ENCODE data around the gene IPO8. TPM values are rescaled to one million over a fixed set of nuclear protein-coding genes. Genes with fewer than 3 reads are reported as not detected.
"Not testable (repeated sequence)": the region's sequence is repeated elsewhere in the genome, so short reads cannot be mapped to it uniquely, and the experiment has no call there.

IPO8 gene
- total RNA-seq, 1 experiment from 2014 or later: 21.1 TPM

DNA sequence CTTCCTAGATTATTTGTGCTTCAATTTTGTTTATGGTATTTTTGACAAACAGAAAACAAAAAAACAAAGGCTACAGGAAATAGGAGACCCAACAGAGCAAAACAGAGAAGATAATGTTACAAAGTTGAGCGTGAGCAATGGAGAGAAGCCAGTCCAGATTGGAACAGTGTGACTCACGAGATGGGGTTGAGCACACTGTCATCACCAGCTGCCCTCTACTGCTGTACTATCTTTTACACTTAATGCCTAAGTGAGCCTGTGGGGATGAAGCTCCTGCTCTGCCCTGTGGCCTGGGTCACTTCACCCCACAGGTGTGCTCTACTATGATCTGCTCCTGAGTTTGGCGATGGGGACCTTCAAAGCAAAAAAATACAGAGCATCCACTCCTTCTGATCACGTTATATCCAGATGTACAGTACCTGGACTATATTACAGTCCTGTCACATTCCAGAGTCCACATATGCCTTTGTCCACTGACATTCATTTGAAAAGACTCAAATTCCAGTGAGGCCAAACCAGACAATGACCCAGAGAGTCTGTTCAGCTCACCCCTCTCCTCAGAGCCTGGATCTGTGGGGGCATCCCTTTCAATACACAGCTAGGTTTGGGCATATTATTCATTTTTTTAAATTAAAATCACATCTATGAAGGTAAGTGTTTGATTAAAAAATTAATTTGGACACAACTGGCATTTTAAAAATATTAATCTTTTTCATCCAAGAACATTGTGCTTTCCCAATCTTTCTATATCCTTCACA lies 4.4 kb downstream of the IPO8 start:
- peak; percentile 25 for DNase-seq (ENCODE audit: low spot score)

DNA sequence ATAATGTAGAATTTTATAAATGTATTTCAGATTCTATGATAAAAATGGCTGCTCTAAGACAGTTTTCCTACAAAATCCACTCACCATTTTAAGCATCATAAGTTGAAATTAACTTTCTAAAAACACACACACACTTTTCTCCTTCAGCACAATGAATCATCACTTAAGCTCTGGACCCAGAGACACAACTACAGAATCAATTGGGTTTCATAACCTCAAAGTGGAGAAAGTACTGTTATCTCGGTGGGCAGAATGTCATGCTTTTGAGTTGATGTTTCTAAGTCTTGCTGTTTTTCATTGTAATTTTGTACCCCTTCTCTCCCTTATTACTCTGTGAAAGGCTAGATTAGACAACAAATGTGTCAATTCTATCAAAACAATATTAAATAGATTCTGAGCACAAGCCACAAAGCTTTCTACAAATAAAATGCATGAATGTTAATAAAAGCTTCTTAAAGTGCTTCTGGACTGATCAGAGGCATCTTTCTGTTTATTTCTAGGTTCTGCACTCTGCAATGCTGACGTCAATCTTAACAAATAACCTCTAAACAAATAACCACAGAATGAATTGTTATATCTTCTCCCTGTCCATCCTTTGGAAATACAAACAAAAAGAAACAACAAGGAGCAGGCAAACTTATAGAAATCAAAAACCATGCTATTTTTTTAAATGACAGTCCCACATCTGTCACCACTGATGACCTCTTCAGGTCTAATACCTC lies 8.2 kb downstream of the IPO8 start:
- no peak for DNase-seq (ENCODE audit: low spot score)

- no peak for DNase-seq (ENCODE audit: low spot score)
Observed at GRCh38 chr12:30679241-30679640, 16.4 kb downstream of the IPO8 start.

DNA sequence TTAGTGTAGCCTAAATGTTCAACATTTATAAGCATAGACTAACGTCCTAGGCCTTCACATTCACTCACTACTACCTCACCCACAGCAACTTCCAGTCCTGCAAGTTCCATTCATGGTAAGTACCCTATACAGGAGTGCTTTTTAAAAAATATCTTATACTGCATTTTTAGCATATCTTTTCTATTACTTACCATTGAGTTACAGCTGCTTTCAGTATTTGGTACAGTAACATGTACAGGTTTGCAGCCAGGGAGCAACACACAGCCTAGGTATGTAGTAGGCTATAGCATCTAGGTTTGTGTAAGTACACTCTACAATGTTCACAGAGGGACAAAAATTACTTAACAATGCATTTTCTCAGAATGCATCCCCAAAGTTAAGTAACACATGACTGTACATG lies 17.4 kb downstream of the IPO8 start:
- DNase-seq (ENCODE audit: low spot score): no peak

DNA sequence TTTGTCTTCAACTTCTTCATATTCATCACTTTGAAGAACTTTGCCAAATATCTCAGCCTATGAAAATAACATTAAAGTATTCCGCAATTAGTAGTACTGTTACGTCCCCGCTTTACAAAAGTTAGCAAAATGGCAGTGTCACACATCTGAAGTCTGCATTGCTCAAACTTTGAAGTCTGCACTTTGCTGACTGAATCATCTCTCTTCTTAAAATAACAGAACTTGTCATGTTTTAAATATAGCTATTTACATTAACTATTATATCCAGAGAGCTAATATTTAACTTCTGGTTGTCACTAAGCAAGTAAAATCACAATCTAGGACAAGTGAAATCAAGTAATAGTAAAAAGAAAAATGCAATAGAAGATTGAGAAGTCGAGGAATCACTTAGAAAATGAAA lies 34.5 kb downstream of the IPO8 start:
- DNase-seq (ENCODE audit: low spot score): no peak

- DNase-seq (ENCODE audit: low spot score): no peak
Observed at GRCh38 chr12:30652034-30652696, 43.5 kb downstream of the IPO8 start.

GRCh38 chr12:30646821-30647220 lies 48.8 kb downstream of the IPO8 start:
- no peak for DNase-seq (ENCODE audit: low spot score)

GRCh38 chr12:30643366-30643765 lies 52.3 kb downstream of the IPO8 start:
- DNase-seq (ENCODE audit: low spot score): no peak

- DNase-seq (ENCODE audit: low spot score): no peak
Observed at GRCh38 chr12:30640392-30640791, 55.3 kb downstream of the IPO8 start.

DNA sequence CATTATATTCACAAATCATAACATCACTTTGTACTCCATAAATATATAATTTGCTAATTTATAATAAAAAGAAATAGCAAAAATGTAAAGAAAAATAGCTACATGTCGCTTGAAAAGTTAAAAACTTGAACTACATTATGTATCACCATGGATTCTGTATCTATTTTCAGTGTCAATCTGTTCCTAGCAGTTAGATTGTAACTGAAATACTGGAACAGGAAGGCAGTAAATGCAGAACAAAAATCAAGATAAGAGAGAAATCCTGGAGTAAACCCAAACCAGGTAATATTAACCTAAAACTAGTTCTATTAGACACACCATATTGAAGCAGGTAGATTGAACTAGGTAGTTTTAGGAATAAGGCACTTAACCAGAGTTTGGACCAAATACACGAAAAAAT lies 60.3 kb downstream of the IPO8 start:
- DNase-seq (ENCODE audit: low spot score): no peak

DNA sequence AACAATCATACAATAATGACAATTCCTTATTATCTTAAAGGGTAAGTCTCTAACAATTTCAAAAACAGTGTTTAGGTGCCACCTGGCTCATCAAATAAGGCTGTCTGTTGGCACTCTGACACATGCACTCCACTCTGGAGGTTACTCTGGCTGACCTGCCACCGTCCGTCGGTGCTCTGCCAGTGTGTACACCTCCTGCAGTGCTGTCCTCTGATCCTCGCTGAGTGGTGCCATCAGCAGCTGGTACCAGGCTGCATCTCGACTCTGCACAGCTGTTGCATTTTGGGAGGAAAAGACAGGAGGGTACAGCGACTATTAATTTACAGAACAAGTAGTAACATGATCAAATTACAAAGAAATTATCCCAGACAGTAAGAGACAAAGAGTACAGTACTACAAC lies 63.9 kb downstream of the IPO8 start:
- no peak for DNase-seq (ENCODE audit: low spot score)

- no peak for DNase-seq (ENCODE audit: low spot score)
Observed at GRCh38 chr12:30630979-30631285, 64.7 kb downstream of the IPO8 start.

- no peak for DNase-seq (ENCODE audit: low spot score)
Observed at GRCh38 chr12:30630076-30630978, 65.3 kb downstream of the IPO8 start.

DNA sequence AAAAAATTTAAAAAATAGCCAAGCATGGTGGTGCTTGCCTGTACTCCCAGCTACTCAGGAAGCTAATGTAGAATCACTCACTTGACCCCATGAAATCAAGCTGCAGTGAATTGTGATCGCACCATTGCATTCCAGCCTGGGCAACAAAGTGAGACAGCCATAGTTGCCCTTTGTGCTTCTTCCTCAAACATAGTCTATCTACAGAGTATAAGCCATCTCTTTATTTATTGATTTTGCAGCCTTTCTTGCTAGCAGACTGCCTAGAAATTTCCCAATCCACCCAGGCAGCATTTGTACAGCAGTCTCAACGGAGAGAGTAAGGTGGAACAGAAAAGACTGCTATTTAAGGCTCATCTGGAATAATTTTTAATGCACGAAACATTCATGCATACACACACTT lies 68.8 kb downstream of the IPO8 start:
- no peak for DNase-seq (ENCODE audit: low spot score)

DNA sequence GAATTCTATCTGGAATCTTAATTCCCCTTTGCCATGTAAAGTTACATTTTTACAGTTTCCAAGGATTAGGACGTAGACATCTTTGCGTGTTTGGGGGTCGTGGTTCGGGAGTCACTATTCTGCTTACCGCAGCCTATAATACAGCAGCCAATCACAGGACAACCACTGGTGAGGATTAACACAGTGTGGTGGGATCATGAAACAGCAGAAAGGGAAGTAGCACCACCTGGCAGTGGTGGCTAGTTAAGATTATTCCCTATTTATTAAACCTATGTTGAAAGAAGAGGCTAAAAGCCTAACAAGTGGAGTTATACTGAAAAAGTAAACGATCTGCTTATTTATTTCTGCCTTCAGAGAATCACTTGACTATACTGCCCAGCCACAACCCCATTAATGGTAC lies 71.7 kb downstream of the IPO8 start:
- no peak for DNase-seq (ENCODE audit: low spot score)

GRCh38 chr12:30622509-30622908 lies 73.2 kb downstream of the IPO8 start:
- DNase-seq (ENCODE audit: low spot score): no peak

DNA sequence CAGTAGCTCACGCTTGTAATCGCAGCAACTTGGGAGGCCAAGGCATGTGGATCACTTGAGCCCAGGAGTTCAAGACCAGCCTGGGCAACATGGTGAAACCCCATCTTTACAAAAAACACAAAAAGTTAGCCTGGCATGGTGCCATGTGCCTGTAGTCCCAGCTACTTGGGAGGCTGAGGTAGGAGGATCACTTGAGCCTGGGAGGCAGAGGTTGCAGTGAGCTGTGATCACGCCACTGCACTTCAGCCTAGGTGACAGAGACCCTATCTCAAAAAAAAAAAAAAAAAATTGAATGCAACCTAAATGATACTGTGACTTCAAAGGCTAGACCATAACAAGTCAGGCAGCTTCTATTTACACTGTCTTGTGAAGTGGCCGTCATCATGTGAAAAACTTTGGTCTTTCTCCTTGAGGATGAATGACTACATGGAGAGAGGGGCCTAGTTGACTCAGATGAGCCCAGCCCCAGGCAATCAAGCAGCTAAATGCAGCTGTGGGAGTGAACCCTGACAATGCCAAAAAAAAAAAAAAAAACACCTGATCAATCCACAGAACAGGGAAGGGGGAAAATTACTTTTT lies 73.9 kb downstream of the IPO8 start:
- not testable (repeated sequence) for DNase-seq (ENCODE audit: low spot score)

DNA sequence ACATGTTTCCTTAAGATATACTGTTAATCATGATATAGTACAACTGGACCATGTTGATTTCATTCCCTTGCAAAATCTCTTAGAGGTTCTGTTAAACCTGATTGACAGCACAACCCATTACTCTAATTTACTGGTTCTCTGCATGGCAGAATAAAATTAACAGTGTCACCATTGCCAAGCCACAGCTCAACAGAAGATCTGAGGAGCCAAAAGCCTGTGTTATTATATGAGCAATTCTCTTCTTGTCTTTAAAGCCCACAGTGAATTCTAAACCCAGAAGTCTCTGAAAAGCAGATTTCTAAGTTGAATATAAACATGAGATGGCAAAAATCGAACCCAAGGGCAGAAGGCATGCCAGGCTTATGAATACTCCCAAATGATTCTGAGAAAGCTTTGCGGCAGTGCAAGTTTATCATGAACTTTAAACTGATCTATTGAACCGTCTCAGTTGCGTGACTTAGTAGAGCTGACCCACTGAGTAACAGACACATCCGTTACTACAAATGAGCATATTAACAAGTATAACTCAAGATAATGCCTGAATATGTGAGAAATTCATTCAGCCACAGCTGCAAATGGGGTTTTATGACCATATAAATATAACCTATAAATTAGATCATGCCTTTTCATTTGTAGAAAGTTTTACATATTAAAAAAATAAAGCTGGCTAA lies 78.2 kb downstream of the IPO8 start:
- no peak for DNase-seq (ENCODE audit: low spot score)

DNA sequence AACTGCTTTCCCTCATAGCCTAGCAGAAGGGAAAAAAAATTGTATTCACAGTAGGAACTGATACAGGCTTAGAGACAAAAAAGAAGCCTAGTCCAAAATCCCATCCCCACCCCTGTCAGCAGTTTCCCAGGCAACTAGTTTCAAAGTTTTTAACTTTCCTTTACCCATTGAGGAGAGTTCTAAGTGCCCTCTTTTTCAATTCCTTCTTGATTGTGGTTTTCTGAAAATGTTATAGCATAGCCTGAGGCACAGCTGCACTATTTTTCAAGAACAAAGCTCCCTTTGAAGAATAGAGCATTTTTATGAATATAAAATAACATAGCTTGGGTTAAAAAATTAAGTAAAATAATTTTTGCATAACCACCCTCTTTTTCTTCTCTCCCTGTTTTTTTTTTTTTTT lies 81.6 kb downstream of the IPO8 start:
- no peak for DNase-seq (ENCODE audit: low spot score)

- DNase-seq (ENCODE audit: low spot score): no peak
Observed at GRCh38 chr12:30613119-30613830, 82.4 kb downstream of the IPO8 start.

Data from HT-29 (cell line).